GM12878 (cell line): Measurements from ENCODE around the gene CTNNBL1. TPM values are rescaled to one million over a fixed set of nuclear protein-coding genes. Genes with fewer than 3 reads are reported as not detected.

Source experiments
- ATAC-seq: fragments of 200-7000 bp; cut with Tn5 transposase; 3 replicates; pipeline ENCODE4 v1.9.1; 2020; ENCODE audit warnings: mild to moderate bottlenecking, moderate library complexity
- BruUV-seq: library from RNA; stranded (reverse); fragments of 400-500 nt; replicated peaks from 2 replicates; lab custom pipeline; 2021; lab: Mats Ljungman, UMichigan
- CTCF ChIA-PET: fragments of 300-600 bp; sonication (Branson Sonifier 250); formaldehyde crosslinking; extraction: SDS; loops from one replicate; lab custom pipeline; 2021; ENCODE audit warnings: inconsistent platforms; lab: Yijun Ruan, JAX
- POLR2A ChIA-PET: fragments of 350-600 bp; formaldehyde crosslinking; extraction: SDS; loops from one replicate; lab custom pipeline; 2021; ENCODE audit warnings: inconsistent platforms; lab: Charles Lee
- RAD21 ChIA-PET: fragments of 300-600 bp; sonication (Branson Sonifier 250); formaldehyde crosslinking; loops from one replicate; lab custom pipeline; 2023; ENCODE audit warnings: antibody characterized with exemption; ENCODE audit not compliant: unreplicated experiment; lab: Charles Lee
- SMC1A ChIA-PET: fragments of 300-600 bp; sonication (Branson Sonifier 250); formaldehyde crosslinking; loops from one replicate; lab custom pipeline; 2023; ENCODE audit not compliant: unreplicated experiment, uncharacterized antibody; lab: Charles Lee
- DNase-seq: peaks from one replicate; pipeline ENCODE4 v3.0.0-alpha.2; 2011; ENCODE audit warnings: low read depth, low spot score
- FAIRE-seq: peaks from 3 replicates; lab custom pipeline; 2011; peaks lifted over from hg19 to GRCh38; lab: Jason Lieb, UNC
- H2AFZ ChIP-seq: 2 replicates; pipeline ENCODE4 v1.6.0; 2011; ENCODE audit warnings: low read depth, low read length, control low read depth; ENCODE audit not compliant: control insufficient read depth
- H3K27ac ChIP-seq: 2 replicates; pipeline ENCODE4 v1.5.1; 2011; ENCODE audit warnings: control low read depth; ENCODE audit not compliant: control insufficient read depth, insufficient read depth
- H3K27me3 ChIP-seq, 2 experiments: replicated peaks in 1 of 2; 2 replicates each; pipeline versions ENCODE4 v1.6.0 to v1.6.1; 2011; ENCODE audit warnings: low read length in 1 of 2; ENCODE audit not compliant: control insufficient read depth in 2 of 2, insufficient read depth in 2 of 2
- H3K36me3 ChIP-seq, 2 experiments: 2 replicates each; pipeline ENCODE4 v1.5.1; 2011; ENCODE audit warnings: low read length in 1 of 2; ENCODE audit not compliant: control insufficient read depth in 2 of 2, insufficient read depth in 2 of 2
- H3K4me1 ChIP-seq: 2 replicates; pipeline ENCODE4 v1.6.1; 2011; ENCODE audit warnings: mild to moderate bottlenecking, low read length, moderate library complexity, mixed read lengths; ENCODE audit not compliant: control insufficient read depth, insufficient read depth
- H3K4me2 ChIP-seq: 2 replicates; pipeline ENCODE4 v1.6.0; 2011; ENCODE audit warnings: control low read depth; ENCODE audit not compliant: control insufficient read depth, insufficient read depth
- H3K4me3 ChIP-seq: fragments of 200-600 bp; sonication (generic); 2 replicates; pipeline ENCODE4 v1.5.1; 2016
- H3K79me2 ChIP-seq: 2 replicates; pipeline ENCODE4 v1.6.0; 2011; ENCODE audit warnings: low read length; ENCODE audit not compliant: control insufficient read depth, insufficient read depth
- H3K9ac ChIP-seq: 2 replicates; pipeline ENCODE4 v1.8.0; 2011; ENCODE audit warnings: low read length, control low read depth, mixed read lengths; ENCODE audit not compliant: control insufficient read depth, insufficient read depth
- H3K9me3 ChIP-seq: replicated peaks from 3 replicates; pipeline ENCODE4 v1.5.1; 2011; ENCODE audit warnings: mild to moderate bottlenecking, low read length; ENCODE audit not compliant: control insufficient read depth, insufficient read depth
- H4K20me1 ChIP-seq: 2 replicates; pipeline ENCODE4 v1.6.0; 2011; ENCODE audit not compliant: control insufficient read depth, insufficient read depth
- BMI1 ChIP-seq: fragments of 450-650 bp; IDR thresholded peaks from 2 replicates; pipeline ENCODE4 v1.6.1; 2016; ENCODE audit warnings: mild to moderate bottlenecking, moderate library complexity, borderline replicate concordance
- CHD4 ChIP-seq: fragments of 200-600 bp; sonication (generic); IDR thresholded peaks from 2 replicates; pipeline ENCODE4 v1.6.1; 2016; ENCODE audit warnings: mild to moderate bottlenecking
- JUND ChIP-seq: IDR thresholded peaks from 2 replicates; pipeline ENCODE4 v1.6.1; 2012; ENCODE audit warnings: low read depth, mild to moderate bottlenecking, low read length, improper control_type of control experiment, moderate library complexity
- MYC ChIP-seq: IDR thresholded peaks from 2 replicates; pipeline ENCODE4 v1.6.1; 2011; ENCODE audit warnings: mild to moderate bottlenecking, low read length, moderate library complexity, inconsistent platforms; ENCODE audit not compliant: insufficient read depth, insufficient replicate concordance, insufficient read length, severe bottlenecking
- RAD21 ChIP-seq: IDR thresholded peaks from 2 replicates; pipeline ENCODE4 v1.6.1; 2011; ENCODE audit warnings: mild to moderate bottlenecking, low read depth, low read length, moderate library complexity; ENCODE audit not compliant: insufficient read depth
- SMC3 ChIP-seq: IDR thresholded peaks from 2 replicates; pipeline ENCODE4 v1.6.1; 2011; ENCODE audit warnings: low read length, improper control_type of control experiment, borderline replicate concordance
- STAT1 ChIP-seq: fragments of 450-650 bp; conservative IDR thresholded peaks from 2 replicates; pipeline ENCODE4 v1.6.1; 2014; ENCODE audit warnings: antibody characterized with exemption, mild to moderate bottlenecking
- ZNF384 ChIP-seq: IDR thresholded peaks from 2 replicates; pipeline ENCODE4 v1.6.1; 2012; ENCODE audit warnings: low read depth, mild to moderate bottlenecking, low read length, improper control_type of control experiment, borderline replicate concordance
- WGBS: methylation state at CpG from one replicate; pipeline ENCODE4 v1.1.6; 2016; ENCODE audit warnings: low lambda C conversion rate; ENCODE audit not compliant: insufficient replicate concordance, insufficient coverage; ENCODE audit errors: missing lambda C conversion rate; 5-methylcytosine and 5-hydroxymethylcytosine counted together
- in situ Hi-C: fragments of 300-500 bp; cut with MboI; formaldehyde crosslinking; loops from 9 replicates; pipeline ENCODE4 v1.14.3; 2018; ENCODE audit warnings: mixed read lengths
- intact Hi-C: fragments of 100-400 bp; cut with micrococcal nuclease; formaldehyde crosslinking; loops from one replicate; pipeline ENCODE4 v1.14.2; 2022; ENCODE audit not compliant: unreplicated experiment
- polyA plus RNA-seq, 11 experiments: library from polyadenylated mRNA; depleted of rRNA in 4 of 11; unstranded in 6 of 11; stranded (reverse) in 5 of 11; fragments of >200 nt; fragmentation: Nextera tagmentation in 4 of 11; fragmentation: Illumina TruSeq in 1 of 11; extraction: Ambion mirVana in 4 of 11; extraction: Trizol in 1 of 11; gene quantifications; 1 replicate in 1 of 11; 2 replicates in 10 of 11; pipeline versions ENCODE4 v1.2.1 to v1.2.3, GENCODE V29; 2011 to 2016; ENCODE audit warnings: inconsistent platforms in 2 of 11, missing spikeins in 2 of 11, low read depth in 1 of 11
- total RNA-seq, 4 experiments: library from RNA; depleted of rRNA in 3 of 4; stranded (reverse); fragments of >200 nt in 3 of 4; fragmentation: Illumina TruSeq in 1 of 4; extraction: Trizol in 1 of 4; gene quantifications; 2 replicates each; pipeline versions ENCODE4 v1.2.1 to v1.2.3, GENCODE V29; 2013 to 2021

Gene CTNNBL1
- total and polyA plus RNA-seq, 10 of the 15 experiments (the other 5 are each of a cell fraction or from before 2014, with no cell fraction given) = 43.1 to 102 (median 67.8) TPM

- ChIA-PET CTCF (interaction anchor here (1.6 kb wide), 1 partner anchor 23 kb away, joined by 3 read pairs; no protein-coding TSS in a partner anchor), RAD21 (no interaction called here), POLR2A (no interaction called here), SMC1A (interaction anchor here (0.7 kb wide), 1 partner anchor 9 kb away, joined by 3 read pairs; no protein-coding TSS in a partner anchor)
- no peak for ATAC-seq
- Histone ChIP-seq H2AFZ (no peak overlapping the region), H4K20me1 (no peaks in the 10 kb centered on the region), H3K27ac (no peak overlapping the region), H3K27me3 (no peaks in the 10 kb centered on the region), H3K4me3 (no peak overlapping the region), H3K79me2 (no peaks in the 10 kb centered on the region), H3K4me1 (no peaks in the 10 kb centered on the region), H3K9ac (no peak overlapping the region), H3K9me3 (no peaks in the 10 kb centered on the region), H3K36me3 (peaks cover 3 to 7% of the 10 kb centered on the region in 2 experiments; a peak in 3 of 4 replicates), H3K4me2 (no peak overlapping the region)
- in situ Hi-C loops = no loop called here
- WGBS = 96% methylated on average over 11 of the region's 11 CpGs
- BruUV-seq = no TSS peak
- no peak for DNase-seq
- intact Hi-C loops = no loop called here
- FAIRE-seq = no peak
- TF ChIP-seq STAT1 (no peak), JUND (no peak), SMC3 (no peak), CHD4 (no peak), ZNF384 (no peak), BMI1 (no peak), RAD21 (no peak), MYC (no peak)
Observed at GRCh38 chr20:37873884-37874283, 180.1 kb downstream of the CTNNBL1 start.
